Progenitor cell of endocrine pancreas (in vitro differentiated cells): Measurements from ENCODE around the gene SULT6B1. TPM values are rescaled to one million over a fixed set of nuclear protein-coding genes. Genes with fewer than 3 reads are reported as not detected.

ENCODE experiments used
- DNase-seq: peaks from one replicate; pipeline ENCODE4 v3.0.0; 2021; ENCODE audit warnings: low spot score; ENCODE audit not compliant: unreplicated experiment
- H3K27ac Mint-ChIP-seq: 2 replicates; pipeline ENCODE4 v1.8.0; 2021; ENCODE audit warnings: mild to moderate bottlenecking, moderate library complexity, mixed read lengths
- H3K27me3 Mint-ChIP-seq: 2 replicates; pipeline ENCODE4 v1.8.0; 2021; ENCODE audit warnings: mixed read lengths
- H3K36me3 Mint-ChIP-seq: 2 replicates; pipeline ENCODE4 v1.8.0; 2022; ENCODE audit warnings: mixed read lengths; ENCODE audit not compliant: insufficient read depth
- H3K4me1 Mint-ChIP-seq: 2 replicates; pipeline ENCODE4 v1.8.0; 2021; ENCODE audit warnings: low read depth, mixed read lengths
- H3K4me3 Mint-ChIP-seq: 2 replicates; pipeline ENCODE4 v1.8.0; 2021; ENCODE audit warnings: low read depth, mild to moderate bottlenecking, moderate library complexity, mixed read lengths
- H3K9me3 Mint-ChIP-seq: 2 replicates; pipeline ENCODE4 v1.8.0; 2021; ENCODE audit warnings: low read depth, mixed read lengths
- total RNA-seq: library from RNA; stranded (reverse); gene quantifications from 2 replicates; pipeline ENCODE4 v1.2.1, GENCODE V29; 2021
- TF ChIP-seq, protein P1 (sequence below): fragments of 200-600 bp; sonication (generic); IDR thresholded peaks from one replicate; pipeline ENCODE4 v1.5.0; 2021; ENCODE audit warnings: antibody characterized with exemption, mild to moderate bottlenecking; ENCODE audit not compliant: unreplicated experiment

SULT6B1 gene
- total RNA-seq, 1 donor from 2014 or later, result not detected

DNA sequence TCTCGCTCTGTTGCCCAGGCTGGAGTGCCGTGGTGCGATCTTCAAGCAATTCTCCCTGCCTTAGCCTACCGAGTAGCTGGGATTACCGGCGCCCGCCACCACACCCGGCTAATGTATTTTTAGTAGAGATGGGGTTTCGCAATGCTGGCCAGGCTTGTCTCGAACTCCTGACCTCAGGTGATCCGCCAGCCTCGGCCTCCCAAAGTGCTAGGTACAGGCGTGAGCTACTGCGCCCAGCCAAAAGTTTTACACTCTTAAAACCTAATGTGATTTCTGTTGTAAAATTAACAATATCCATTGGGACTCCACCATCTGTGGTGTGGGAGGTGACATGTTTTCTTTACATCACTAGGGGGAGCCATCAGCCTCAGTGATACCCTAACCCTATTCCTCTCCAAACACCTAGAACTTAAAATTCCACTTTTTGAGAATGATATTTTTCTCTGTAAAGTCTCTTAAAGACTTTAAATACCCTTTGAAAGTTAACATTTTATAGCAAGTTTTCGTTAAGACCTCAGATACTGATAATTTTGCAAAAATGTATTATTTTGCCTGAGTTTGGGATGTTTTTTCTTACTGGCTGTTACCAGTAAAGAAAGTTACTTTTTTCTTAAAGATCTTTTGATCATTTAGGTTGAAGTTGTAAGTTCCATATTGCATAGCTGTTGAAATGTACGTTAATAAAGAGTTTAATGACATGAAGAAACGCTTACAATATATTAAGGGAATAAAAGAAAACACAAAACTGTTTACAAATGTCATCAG lies 20.1 kb downstream of the SULT6B1 start:
- peaks cover 4% of the 10 kb centered on the region for H3K27me3 Mint-ChIP-seq
- H3K36me3 Mint-ChIP-seq, result peaks cover 3% of the 10 kb centered on the region
- no peak overlapping the region for H3K27ac Mint-ChIP-seq
- no peak for DNase-seq
- no peak overlapping the region for H3K4me3 Mint-ChIP-seq
- TF ChIP-seq, protein P1, sequence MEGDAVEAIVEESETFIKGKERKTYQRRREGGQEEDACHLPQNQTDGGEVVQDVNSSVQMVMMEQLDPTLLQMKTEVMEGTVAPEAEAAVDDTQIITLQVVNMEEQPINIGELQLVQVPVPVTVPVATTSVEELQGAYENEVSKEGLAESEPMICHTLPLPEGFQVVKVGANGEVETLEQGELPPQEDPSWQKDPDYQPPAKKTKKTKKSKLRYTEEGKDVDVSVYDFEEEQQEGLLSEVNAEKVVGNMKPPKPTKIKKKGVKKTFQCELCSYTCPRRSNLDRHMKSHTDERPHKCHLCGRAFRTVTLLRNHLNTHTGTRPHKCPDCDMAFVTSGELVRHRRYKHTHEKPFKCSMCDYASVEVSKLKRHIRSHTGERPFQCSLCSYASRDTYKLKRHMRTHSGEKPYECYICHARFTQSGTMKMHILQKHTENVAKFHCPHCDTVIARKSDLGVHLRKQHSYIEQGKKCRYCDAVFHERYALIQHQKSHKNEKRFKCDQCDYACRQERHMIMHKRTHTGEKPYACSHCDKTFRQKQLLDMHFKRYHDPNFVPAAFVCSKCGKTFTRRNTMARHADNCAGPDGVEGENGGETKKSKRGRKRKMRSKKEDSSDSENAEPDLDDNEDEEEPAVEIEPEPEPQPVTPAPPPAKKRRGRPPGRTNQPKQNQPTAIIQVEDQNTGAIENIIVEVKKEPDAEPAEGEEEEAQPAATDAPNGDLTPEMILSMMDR, result peak; percentile 83
- peaks cover 3% of the 10 kb centered on the region for H3K4me1 Mint-ChIP-seq
- H3K9me3 Mint-ChIP-seq, result peaks cover 12% of the 10 kb centered on the region

DNA sequence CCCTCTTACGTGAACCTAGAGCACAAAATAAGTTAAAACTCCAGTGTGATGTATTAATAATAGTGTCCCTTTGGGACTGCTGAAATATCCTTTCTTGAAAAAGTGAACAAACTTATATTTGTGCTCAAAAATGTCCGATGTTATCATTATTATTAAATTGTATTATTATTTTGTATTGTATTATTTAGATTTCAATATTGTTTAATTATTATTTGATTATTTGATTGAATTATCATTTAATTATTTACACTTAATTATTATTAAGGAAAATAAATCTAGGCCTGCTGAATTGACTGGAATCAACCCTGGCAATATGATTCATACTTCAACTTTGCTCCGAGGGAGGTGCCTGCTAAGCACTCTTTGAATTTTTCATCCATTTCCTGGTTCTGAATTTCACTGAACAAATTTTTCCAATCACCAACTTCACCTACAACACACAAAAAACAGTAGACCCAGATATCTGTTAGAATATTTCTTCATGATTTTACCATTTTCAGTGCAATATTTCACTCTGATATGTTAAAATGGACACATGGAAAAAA lies 20.8 kb downstream of the SULT6B1 start:
- TF ChIP-seq, protein P1, result no peak
- Mint-ChIP-seq H3K36me3 (peaks cover 3% of the 10 kb centered on the region), H3K27ac (no peak overlapping the region), H3K4me3 (no peak overlapping the region), H3K4me1 (peaks cover 3% of the 10 kb centered on the region), H3K27me3 (no peaks in the 10 kb centered on the region), H3K9me3 (peaks cover 12% of the 10 kb centered on the region)
- no peak for DNase-seq

DNA sequence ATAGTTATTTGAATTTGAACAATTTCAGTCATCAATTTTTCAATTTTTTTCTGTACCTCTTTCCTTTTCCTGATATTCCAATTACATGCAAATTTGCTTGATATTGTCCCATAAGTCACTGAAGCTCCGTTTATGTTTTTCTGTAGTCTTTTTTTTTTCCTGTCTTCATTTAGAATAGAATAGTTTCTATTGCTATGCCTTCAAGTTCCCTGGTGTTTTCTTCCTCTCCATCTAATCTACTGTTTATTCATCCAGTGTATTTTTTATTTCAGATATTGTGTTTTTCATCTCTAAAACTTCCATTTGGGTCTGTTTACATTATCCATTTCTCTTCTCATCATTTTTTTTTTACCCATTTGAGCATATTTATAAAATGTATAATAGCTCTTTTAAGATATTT lies 23.7 kb downstream of the SULT6B1 start:
- Mint-ChIP-seq H3K4me3 (no peak overlapping the region), H3K9me3 (peaks cover 12% of the 10 kb centered on the region), H3K4me1 (no peaks in the 10 kb centered on the region), H3K27ac (no peak overlapping the region), H3K36me3 (peaks cover 3% of the 10 kb centered on the region), H3K27me3 (peaks cover 3% of the 10 kb centered on the region)
- TF ChIP-seq, protein P1, result no peak
- no peak for DNase-seq

DNA sequence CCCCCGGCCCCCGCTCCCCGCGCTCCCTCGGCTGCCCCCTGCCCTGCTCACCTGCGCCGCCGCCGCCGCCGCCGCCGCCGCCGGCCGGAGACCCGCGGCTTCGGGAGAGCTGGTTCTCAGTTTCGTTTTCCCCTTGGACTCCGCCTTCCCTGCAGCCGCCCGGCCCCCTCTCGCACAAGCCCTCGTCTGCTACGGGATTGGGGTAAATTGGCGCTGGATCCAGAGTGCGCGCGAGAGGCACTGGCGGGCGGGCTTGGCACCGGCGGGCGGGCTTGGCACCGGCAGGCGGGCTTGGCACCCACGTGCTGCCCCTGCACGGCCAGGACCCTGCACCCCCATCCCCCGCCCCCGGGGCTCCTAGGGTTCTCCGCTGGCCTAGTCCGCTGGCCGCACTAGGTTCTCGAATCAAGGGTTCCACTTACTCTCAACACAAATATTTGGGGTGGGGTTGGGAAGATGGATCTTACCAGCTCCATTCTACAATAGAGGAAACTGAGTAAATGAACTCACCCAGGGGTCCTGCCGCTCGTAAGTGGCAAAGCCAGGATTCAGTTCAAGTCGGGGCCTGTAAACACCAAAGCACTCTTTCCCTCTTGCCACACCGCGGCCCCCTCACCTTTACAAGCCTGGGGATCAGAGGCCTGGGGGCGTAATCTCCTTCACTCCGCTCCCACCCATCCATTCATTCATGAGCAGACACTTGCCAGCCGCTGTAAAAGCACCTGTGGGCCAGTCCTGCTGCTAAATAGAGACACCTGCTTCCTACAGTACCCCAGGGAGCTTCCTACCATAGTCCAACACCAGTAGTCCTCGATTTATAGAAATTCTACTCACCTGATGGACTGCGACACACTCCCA lies 31.4 kb downstream of the SULT6B1 start, which contains the start of gene EIF2AK2:
EIF2AK2 (minus strand) TSS at position 124 of the 858 bp plus-strand sequence. CDS start 9,174 bp downstream, outside the sequence.
- peak within 1 kb of the TSS; percentile 96 for H3K27ac Mint-ChIP-seq
- H3K4me3 Mint-ChIP-seq, result peak within 1 kb of the TSS; percentile 79
- peak; percentile 65 for DNase-seq
- TF ChIP-seq, protein P1, result no peak
- H3K27me3 Mint-ChIP-seq, result peaks cover 12% of the 10 kb centered on the region
- peaks cover 14% of the 10 kb centered on the region for H3K4me1 Mint-ChIP-seq
- H3K9me3 Mint-ChIP-seq, result peaks cover 6% of the 10 kb centered on the region
- H3K36me3 Mint-ChIP-seq, result peaks cover 19% of the 10 kb centered on the region
